ENCODE measurements around the gene ANKRD11. TPM values are rescaled to one million over a fixed set of nuclear protein-coding genes. Genes with fewer than 3 reads are reported as not detected.

ANKRD11 gene
- total RNA-seq, 1 experiment from 2014 or later: 99.4 TPM

- Histone ChIP-seq H3K4me3 (ENCODE audit: low read depth in 2 of 2, low read length in 2 of 2) (no peak overlapping the region), H3K27ac (ENCODE audit: low read length) (no peak overlapping the region), H3K9me3 (ENCODE audit: control insufficient read depth, insufficient read depth, low read depth, low read length) (no peaks in the 10 kb centered on the region), H3K36me3 (ENCODE audit: control insufficient read depth, insufficient read depth, low read length) (no peaks in the 10 kb centered on the region), H3K27me3 (ENCODE audit: control insufficient read depth, insufficient read depth, low read length) (no peaks in the 10 kb centered on the region), H3K4me1 (ENCODE audit: control insufficient read depth, insufficient read depth, low read length) (peaks cover 44% of the 10 kb centered on the region)
- no TSS peak for BruUV-seq (replicated peaks)
- ChIA-PET POLR2A (no interaction called here), CTCF (no interaction called here)
- TF ChIP-seq, protein P1, sequence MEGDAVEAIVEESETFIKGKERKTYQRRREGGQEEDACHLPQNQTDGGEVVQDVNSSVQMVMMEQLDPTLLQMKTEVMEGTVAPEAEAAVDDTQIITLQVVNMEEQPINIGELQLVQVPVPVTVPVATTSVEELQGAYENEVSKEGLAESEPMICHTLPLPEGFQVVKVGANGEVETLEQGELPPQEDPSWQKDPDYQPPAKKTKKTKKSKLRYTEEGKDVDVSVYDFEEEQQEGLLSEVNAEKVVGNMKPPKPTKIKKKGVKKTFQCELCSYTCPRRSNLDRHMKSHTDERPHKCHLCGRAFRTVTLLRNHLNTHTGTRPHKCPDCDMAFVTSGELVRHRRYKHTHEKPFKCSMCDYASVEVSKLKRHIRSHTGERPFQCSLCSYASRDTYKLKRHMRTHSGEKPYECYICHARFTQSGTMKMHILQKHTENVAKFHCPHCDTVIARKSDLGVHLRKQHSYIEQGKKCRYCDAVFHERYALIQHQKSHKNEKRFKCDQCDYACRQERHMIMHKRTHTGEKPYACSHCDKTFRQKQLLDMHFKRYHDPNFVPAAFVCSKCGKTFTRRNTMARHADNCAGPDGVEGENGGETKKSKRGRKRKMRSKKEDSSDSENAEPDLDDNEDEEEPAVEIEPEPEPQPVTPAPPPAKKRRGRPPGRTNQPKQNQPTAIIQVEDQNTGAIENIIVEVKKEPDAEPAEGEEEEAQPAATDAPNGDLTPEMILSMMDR (IDR thresholded peaks at IDR 0.05): no peak
- TF ChIP-seq REST (IDR thresholded peaks at IDR 0.05; ENCODE audit: insufficient read depth in 1 of 2, low read depth in 2 of 2, low read length in 1 of 2) (no peak), POLR2AphosphoS5 (IDR thresholded peaks at IDR 0.05; ENCODE audit: low read depth, low read length) (no peak), SIN3A (IDR thresholded peaks at IDR 0.05; ENCODE audit: borderline replicate concordance, insufficient read depth, low read depth, low read length) (no peak), TCF7L2 (IDR thresholded peaks at IDR 0.05; ENCODE audit: low read depth, low read length) (no peak)
- intact Hi-C loops (cut with micrococcal nuclease; ENCODE audit: unreplicated experiment) (no loop called here), in situ Hi-C loops (cut with HindIII; ENCODE audit: low pct_unique_long_range_greater_than_20kb, low sequenced_read_pairs) (no loop called here)
- DNase-seq (ENCODE audit: low read depth, low spot score): no peak
- ATAC-seq: no peak
Observed at GRCh38 chr16:89398924-89399323, 91.4 kb downstream of the ANKRD11 start.

DNA sequence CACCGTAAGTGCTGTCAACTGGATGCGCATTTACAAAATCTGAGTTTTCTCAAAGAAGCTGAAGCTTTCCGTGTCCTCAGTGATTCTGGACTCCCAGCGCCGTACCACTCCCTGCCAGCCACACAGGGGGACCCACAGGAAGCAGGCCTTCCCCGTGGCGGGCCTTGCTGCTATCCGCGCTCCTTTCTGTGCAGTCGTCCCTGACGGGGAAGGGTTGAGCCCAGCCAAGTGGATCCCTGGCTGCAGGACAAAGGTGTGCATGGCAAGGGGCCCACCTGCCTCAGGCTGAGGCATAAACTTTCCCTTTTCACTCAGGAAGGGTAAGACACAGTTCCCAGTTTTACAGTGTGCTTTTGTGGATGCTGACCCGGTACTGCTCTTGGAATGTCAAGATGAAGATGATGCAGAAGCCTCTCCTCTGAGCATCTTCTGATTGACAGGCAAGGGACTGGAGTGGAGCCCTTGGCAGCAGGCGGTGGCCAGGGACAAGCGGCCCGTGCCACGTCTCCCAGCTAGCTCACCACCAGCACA lies 93.0 kb downstream of the ANKRD11 start:
- in situ Hi-C loops (cut with HindIII; ENCODE audit: low pct_unique_long_range_greater_than_20kb, low sequenced_read_pairs): no loop called here
- CTCF ChIA-PET: no interaction called here
- H3K27ac ChIP-seq (ENCODE audit: low read length): no peak overlapping the region
- no peak overlapping the region for H3K4me3 ChIP-seq (ENCODE audit: low read depth in 2 of 2, low read length in 2 of 2)
- no peaks in the 10 kb centered on the region for H3K9me3 ChIP-seq (ENCODE audit: control insufficient read depth, insufficient read depth, low read depth, low read length)
- H3K4me1 ChIP-seq (ENCODE audit: control insufficient read depth, insufficient read depth, low read length): peaks cover 36% of the 10 kb centered on the region
- H3K27me3 ChIP-seq (ENCODE audit: control insufficient read depth, insufficient read depth, low read length): no peaks in the 10 kb centered on the region
- no TSS peak for BruUV-seq (replicated peaks)
- no peak for ATAC-seq
- TF ChIP-seq, protein P1 (IDR thresholded peaks at IDR 0.05): no peak
- TF ChIP-seq SIN3A (IDR thresholded peaks at IDR 0.05; ENCODE audit: borderline replicate concordance, insufficient read depth, low read depth, low read length) (no peak), TCF7L2 (IDR thresholded peaks at IDR 0.05; ENCODE audit: low read depth, low read length) (no peak), REST (IDR thresholded peaks at IDR 0.05; ENCODE audit: insufficient read depth in 1 of 2, low read depth in 2 of 2, low read length in 1 of 2) (no peak), POLR2AphosphoS5 (IDR thresholded peaks at IDR 0.05; ENCODE audit: low read depth, low read length) (no peak)
- no peaks in the 10 kb centered on the region for H3K36me3 ChIP-seq (ENCODE audit: control insufficient read depth, insufficient read depth, low read length)
- intact Hi-C loops (cut with micrococcal nuclease; ENCODE audit: unreplicated experiment): no loop called here
- POLR2A ChIA-PET: no interaction called here
- no peak for DNase-seq (ENCODE audit: low read depth, low spot score)

Measured in Panc1 (cell line).